HEK293 (cell line): Measurements from ENCODE around the gene RAB5A.

ENCODE experiments used
- CTCF ChIA-PET: fragments of 350-600 bp; formaldehyde crosslinking; extraction: SDS; loops from one replicate; lab custom pipeline; 2021; ENCODE audit warnings: antibody characterized with exemption; lab: Yijun Ruan, JAX
- POLR2A ChIA-PET: fragments of 300-600 bp; formaldehyde crosslinking; extraction: SDS; loops from one replicate; lab custom pipeline; 2020; ENCODE audit warnings: antibody characterized with exemption, inconsistent platforms; lab: Yijun Ruan, JAX
- H3K27ac ChIP-seq: fragments of 200-500 bp; sonication (Bioruptor generic); 2 replicates; pipeline ENCODE4 v1.5.1; 2014; ENCODE audit warnings: low read depth, low read length, control low read depth, inconsistent platforms; ENCODE audit errors: extremely low read depth
- H3K36me3 ChIP-seq, 2 experiments: fragments of 200-500 bp in 1 of 2; sonication (Bioruptor generic) in 1 of 2; 1 replicate in 1 of 2; 2 replicates in 1 of 2; pipeline ENCODE4 v1.5.1; 2014 to 2017; ENCODE audit warnings: inconsistent platforms in 2 of 2, low read length in 2 of 2; ENCODE audit not compliant: control insufficient read depth in 2 of 2, insufficient read depth in 1 of 2
- H3K4me1 ChIP-seq: fragments of 200-500 bp; sonication (Bioruptor generic); 2 replicates; pipeline ENCODE4 v1.5.1; 2014; ENCODE audit warnings: mild to moderate bottlenecking, low read length, inconsistent platforms; ENCODE audit not compliant: control insufficient read depth, insufficient read depth
- H3K4me3 ChIP-seq: 2 replicates; pipeline ENCODE4 v1.5.1; 2011; ENCODE audit warnings: low read depth, mild to moderate bottlenecking, control low read depth, low read length, moderate library complexity
- H3K9me3 ChIP-seq: fragments of 200-500 bp; sonication (Bioruptor generic); 2 replicates; pipeline ENCODE4 v1.5.1; 2014; ENCODE audit warnings: low read depth, low read length, inconsistent platforms; ENCODE audit not compliant: control insufficient read depth, insufficient read depth
- BCL6B ChIP-seq: fragments of 450-650 bp; formaldehyde crosslinking; IDR thresholded peaks from 2 replicates; pipeline ENCODE4 v1.5.1; 2017; ENCODE audit warnings: missing biosample characterization, missing genetic modification characterization
- HOXC10 ChIP-seq: sonication (generic); formaldehyde crosslinking; IDR thresholded peaks from 2 replicates; pipeline ENCODE4 v1.8.1; 2023; ENCODE audit warnings: mild to moderate bottlenecking, missing genetic modification reagents
- KLF7 ChIP-seq: fragments of 450-650 bp; formaldehyde crosslinking; IDR thresholded peaks from 2 replicates; pipeline ENCODE4 v1.5.1; 2016; ENCODE audit warnings: missing biosample characterization, missing genetic modification characterization, borderline replicate concordance
- SP2 ChIP-seq: fragments of 450-650 bp; formaldehyde crosslinking; IDR thresholded peaks from 2 replicates; pipeline ENCODE4 v1.5.1; 2016; ENCODE audit warnings: missing biosample characterization, missing genetic modification characterization
- SP7 ChIP-seq: fragments of 450-650 bp; formaldehyde crosslinking; IDR thresholded peaks from 2 replicates; pipeline ENCODE4 v1.5.1; 2016; ENCODE audit warnings: missing biosample characterization, missing genetic modification characterization
- WT1 ChIP-seq: fragments of 450-650 bp; formaldehyde crosslinking; IDR thresholded peaks from 2 replicates; pipeline ENCODE4 v1.5.1; 2016; ENCODE audit warnings: missing biosample characterization, missing genetic modification characterization
- ZBTB11 ChIP-seq: fragments of 450-650 bp; formaldehyde crosslinking; conservative IDR thresholded peaks from 2 replicates; pipeline ENCODE4 v1.5.1; 2016; ENCODE audit warnings: low read depth, missing biosample characterization, missing genetic modification characterization
- ZBTB44 ChIP-seq: fragments of 450-650 bp; IDR thresholded peaks from 2 replicates; pipeline ENCODE4 v1.5.1; 2018; ENCODE audit warnings: missing biosample characterization, mild to moderate bottlenecking, missing genetic modification characterization
- ZEB2 ChIP-seq: fragments of 450-650 bp; formaldehyde crosslinking; IDR thresholded peaks from 2 replicates; pipeline ENCODE4 v1.5.1; 2016; ENCODE audit warnings: missing biosample characterization, missing genetic modification characterization
- ZNF140 ChIP-seq: fragments of 450-650 bp; formaldehyde crosslinking; IDR thresholded peaks from 2 replicates; pipeline ENCODE4 v1.5.1; 2016; ENCODE audit warnings: missing biosample characterization, missing genetic modification characterization
- ZNF146 ChIP-seq: fragments of 450-650 bp; formaldehyde crosslinking; IDR thresholded peaks from 2 replicates; pipeline ENCODE4 v1.5.1; 2016; ENCODE audit warnings: missing biosample characterization, missing genetic modification characterization
- ZNF18 ChIP-seq: fragments of 450-650 bp; formaldehyde crosslinking; IDR thresholded peaks from 2 replicates; pipeline ENCODE4 v1.5.1; 2016; ENCODE audit warnings: missing biosample characterization, missing genetic modification characterization
- ZNF221 ChIP-seq: fragments of 450-650 bp; formaldehyde crosslinking; IDR thresholded peaks from 2 replicates; pipeline ENCODE4 v1.5.1; 2017; ENCODE audit warnings: missing biosample characterization, missing genetic modification characterization, borderline replicate concordance
- ZNF223 ChIP-seq: fragments of 450-650 bp; formaldehyde crosslinking; IDR thresholded peaks from 2 replicates; pipeline ENCODE4 v1.5.1; 2016; ENCODE audit warnings: missing biosample characterization, missing genetic modification characterization
- ZNF266 ChIP-seq: fragments of 450-650 bp; formaldehyde crosslinking; IDR thresholded peaks from 2 replicates; pipeline ENCODE4 v1.5.1; 2016; ENCODE audit warnings: missing biosample characterization, missing genetic modification characterization, low read depth
- ZNF426 ChIP-seq: fragments of 450-650 bp; formaldehyde crosslinking; IDR thresholded peaks from 2 replicates; pipeline ENCODE4 v1.5.1; 2017; ENCODE audit warnings: missing biosample characterization, missing genetic modification characterization, mild to moderate bottlenecking, inconsistent platforms, moderate library complexity
- ZNF571 ChIP-seq: fragments of 450-650 bp; formaldehyde crosslinking; IDR thresholded peaks from 2 replicates; pipeline ENCODE4 v1.5.0; 2017; ENCODE audit warnings: missing biosample characterization, missing genetic modification characterization
- ZNF585B ChIP-seq: fragments of 450-650 bp; formaldehyde crosslinking; IDR thresholded peaks from 2 replicates; pipeline ENCODE4 v1.5.1; 2016; ENCODE audit warnings: missing biosample characterization, missing genetic modification characterization
- ZNF621 ChIP-seq: fragments of 450-650 bp; formaldehyde crosslinking; IDR thresholded peaks from 2 replicates; pipeline ENCODE4 v1.5.1; 2017; ENCODE audit warnings: missing biosample characterization, missing genetic modification characterization
- ZNF626 ChIP-seq: fragments of 450-650 bp; sonication (Bioruptor Pico); formaldehyde crosslinking; IDR thresholded peaks from 2 replicates; pipeline ENCODE4 v1.5.1; 2018; ENCODE audit warnings: missing biosample characterization, missing genetic modification characterization, inconsistent platforms
- ZNF654 ChIP-seq: fragments of 450-650 bp; formaldehyde crosslinking; IDR thresholded peaks from 2 replicates; pipeline ENCODE4 v1.5.1; 2016; ENCODE audit warnings: low read depth, missing biosample characterization, missing genetic modification characterization
- ZNF660 ChIP-seq: fragments of 450-650 bp; IDR thresholded peaks from 2 replicates; pipeline ENCODE4 v1.5.1; 2018; ENCODE audit warnings: missing biosample characterization, mild to moderate bottlenecking, missing genetic modification characterization
- ZNF701 ChIP-seq: fragments of 450-650 bp; formaldehyde crosslinking; IDR thresholded peaks from 2 replicates; pipeline ENCODE4 v1.5.1; 2016; ENCODE audit warnings: missing biosample characterization, missing genetic modification characterization
- ZNF747 ChIP-seq: fragments of 450-650 bp; formaldehyde crosslinking; IDR thresholded peaks from 2 replicates; pipeline ENCODE4 v1.5.1; 2016; ENCODE audit warnings: missing biosample characterization, missing genetic modification characterization
- ZNF76 ChIP-seq: fragments of 450-650 bp; formaldehyde crosslinking; IDR thresholded peaks from 2 replicates; pipeline ENCODE4; 2016; ENCODE audit warnings: low read depth, missing biosample characterization, missing genetic modification characterization, borderline replicate concordance
- ZNF791 ChIP-seq: fragments of 450-650 bp; formaldehyde crosslinking; IDR thresholded peaks from 2 replicates; pipeline ENCODE4 v1.5.1; 2016; ENCODE audit warnings: missing biosample characterization, missing genetic modification characterization
- ZSCAN16 ChIP-seq: fragments of 450-650 bp; formaldehyde crosslinking; IDR thresholded peaks from 2 replicates; pipeline ENCODE4 v1.5.1; 2016; ENCODE audit warnings: missing biosample characterization, missing genetic modification characterization

RAB5A gene

GRCh38 chr3:19938295-19938627, 8.6 kb upstream of the RAB5A start:
- Histone ChIP-seq H3K4me3 (no peak overlapping the region), H3K9me3 (no peaks in the 10 kb centered on the region), H3K36me3 (no peaks in the 10 kb centered on the region)
- no peak for TF ChIP-seq SP2 (tag by site-specific recombination)
- no peak for TF ChIP-seq ZNF571 (tag by site-specific recombination)
- no peak for TF ChIP-seq KLF7 (tag by site-specific recombination)
- no peak for TF ChIP-seq ZSCAN16 (tag by site-specific recombination)
- no peak for TF ChIP-seq ZNF140 (tag by site-specific recombination)
- TF ChIP-seq ZNF426 (tag by site-specific recombination): no peak
- no peak for TF ChIP-seq ZNF701 (tag by site-specific recombination)
- no peak for TF ChIP-seq ZBTB44 (tag by site-specific recombination)
- TF ChIP-seq, all 188 proteins: peak for 0
- no peak overlapping the region for H3K27ac ChIP-seq
- POLR2A ChIA-PET: no interaction called here
- H3K4me1 ChIP-seq: no peaks in the 10 kb centered on the region
- CTCF ChIA-PET: interaction anchor here (1.1 kb wide), 1 partner anchor 52 kb away, joined by 3 read pairs; no protein-coding TSS in a partner anchor

GRCh38 chr3:19940643-19941042, 6.3 kb upstream of the RAB5A start:
- CTCF ChIA-PET: no interaction called here
- POLR2A ChIA-PET: no interaction called here
- no peak overlapping the region for H3K4me3 ChIP-seq

GRCh38 chr3:19945534-19945933, 1.4 kb upstream of the RAB5A start:
- Histone ChIP-seq H3K4me3 (no peak overlapping the region), H3K27ac (no peak overlapping the region), H3K36me3 (peaks cover 0 to under 1% of the 10 kb centered on the region in 2 experiments; a peak in 1 of 3 replicates), H3K9me3 (no peaks in the 10 kb centered on the region), H3K4me1 (peaks cover 5% of the 10 kb centered on the region; the same call in 1 of the 2 replicates)
- ChIA-PET CTCF (interaction anchor here (0.7 to 1.1 kb wide), 2 partner anchors 17 to 79 kb away, joined by 3 read pairs; no protein-coding TSS in a partner anchor), POLR2A (no interaction called here)
- no peak for TF ChIP-seq ZNF621 (tag by site-specific recombination)
- TF ChIP-seq ZBTB11: no peak
- TF ChIP-seq ZEB2 (tag by site-specific recombination): no peak
- TF ChIP-seq ZNF223 (tag by site-specific recombination): no peak
- TF ChIP-seq ZNF76: no peak
- TF ChIP-seq WT1: no peak

More at GRCh38 chr3:19940643-19941042, 6.3 kb upstream of the RAB5A start:
- no peaks in the 10 kb centered on the region for H3K36me3 ChIP-seq
- no peaks in the 10 kb centered on the region for H3K4me1 ChIP-seq
- TF ChIP-seq ZNF585B (tag by site-specific recombination) (no peak), ZNF221 (no peak), ZNF266 (tag by site-specific recombination) (no peak), ZNF626 (tag by site-specific recombination) (no peak), BCL6B (tag by site-specific recombination) (no peak), ZNF747 (tag by site-specific recombination) (no peak), ZNF660 (tag by site-specific recombination) (no peak), HOXC10 (CRISPR knock-in tag) (no peak), ZNF791 (tag by site-specific recombination) (no peak), WT1 (no peak), ZNF18 (tag by site-specific recombination) (no peak), SP7 (tag by site-specific recombination) (no peak), ZNF146 (tag by site-specific recombination) (no peak), ZNF654 (tag by site-specific recombination) (no peak)
- H3K9me3 ChIP-seq: no peaks in the 10 kb centered on the region
- H3K27ac ChIP-seq: no peak overlapping the region
